NCI-H446 (cell line): Measurements from ENCODE around the gene FAM114A2.
A peak's percentile ranks its signal among the peaks of the same experiment; 100 is the strongest.
"Not testable (repeated sequence)": the region's sequence is repeated elsewhere in the genome, so short reads cannot be mapped to it uniquely, and the experiment has no call there.

Source experiments
- DNase-seq, 2 experiments: peaks; one replicate each; lab custom pipeline; 2025; lab: John Stamatoyannopoulos, UW

FAM114A2 gene

DNA sequence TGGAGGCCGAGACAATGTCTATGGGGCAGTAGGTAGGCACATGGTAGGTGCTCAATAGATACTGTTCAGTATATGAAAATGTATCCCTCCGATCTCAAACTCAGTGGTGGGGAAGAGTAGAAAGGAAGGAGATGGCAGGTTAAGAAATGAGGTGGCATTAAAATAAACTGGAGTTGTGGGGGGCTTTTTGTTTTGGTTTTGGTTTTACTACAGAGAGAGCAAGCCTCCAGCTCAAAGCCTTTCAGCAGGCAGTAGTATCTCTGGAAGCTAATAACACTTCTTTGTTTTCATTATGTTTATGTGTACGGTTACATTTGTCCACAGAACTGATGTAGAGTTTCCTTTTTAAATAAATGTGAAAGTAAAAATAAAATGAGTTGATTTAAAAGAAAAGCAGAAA is 8.6 kb upstream of the FAM114A2 start:
- DNase-seq: no peak

DNA sequence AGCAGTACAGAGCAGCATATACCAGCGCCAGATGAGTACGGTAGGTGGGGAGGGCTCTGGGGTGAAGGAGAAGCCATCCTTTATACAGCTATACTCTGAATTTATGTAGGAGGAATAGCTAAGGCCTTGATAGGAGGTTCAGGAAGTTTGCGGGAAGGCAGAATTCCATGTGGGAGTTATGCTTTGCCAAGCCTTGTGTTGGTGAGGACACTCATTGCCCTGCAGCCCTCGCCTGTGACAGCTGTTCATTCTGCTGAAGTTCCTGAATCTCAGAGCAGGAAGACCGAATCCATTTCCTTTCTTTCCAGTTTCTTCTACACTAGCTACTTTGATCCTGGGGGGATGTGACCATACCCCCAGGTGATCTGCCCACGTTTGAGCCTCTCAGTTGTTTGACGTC is 7.8 kb upstream of the FAM114A2 start:
- no peak for DNase-seq

DNA sequence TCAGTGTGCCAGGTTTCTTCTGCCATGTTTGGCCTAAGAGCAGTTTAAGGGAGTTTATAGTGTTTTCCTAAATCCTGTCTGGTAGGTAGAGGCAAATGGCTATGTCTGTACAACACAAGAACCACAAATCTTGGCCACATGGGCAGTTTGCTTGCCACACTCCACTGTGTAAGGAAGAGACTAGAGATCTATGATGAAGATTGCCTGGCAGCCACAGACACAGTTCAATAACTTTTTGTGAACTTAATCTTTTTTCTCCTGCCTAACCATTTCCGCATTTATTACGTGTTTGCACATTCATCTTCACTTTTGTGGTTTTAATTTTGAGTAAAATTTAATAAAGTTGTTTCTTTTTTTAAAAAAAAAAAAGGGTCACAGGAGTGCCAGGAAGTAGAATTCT is 5.9 kb upstream of the FAM114A2 start:
- DNase-seq: no peak

DNA sequence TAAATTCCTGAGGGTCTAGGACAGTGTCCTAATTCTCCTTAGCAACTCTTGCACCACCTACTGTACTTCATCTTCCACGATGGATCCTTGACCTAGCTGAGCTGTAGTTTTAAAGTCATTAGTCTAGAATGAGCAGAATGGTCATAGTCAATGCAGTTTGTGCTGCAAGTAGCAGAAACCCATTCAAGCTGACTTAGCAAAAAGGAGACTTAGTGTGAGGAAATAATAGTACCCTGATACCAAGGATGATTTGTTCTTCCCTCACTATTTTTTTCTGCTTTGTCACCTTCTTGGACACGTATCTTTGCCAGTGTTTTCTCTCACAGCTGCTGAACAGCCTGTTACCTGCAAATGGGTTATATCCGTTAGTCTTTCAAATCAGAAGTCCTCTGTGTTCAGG is 5.4 kb upstream of the FAM114A2 start:
- DNase-seq: no peak

DNA sequence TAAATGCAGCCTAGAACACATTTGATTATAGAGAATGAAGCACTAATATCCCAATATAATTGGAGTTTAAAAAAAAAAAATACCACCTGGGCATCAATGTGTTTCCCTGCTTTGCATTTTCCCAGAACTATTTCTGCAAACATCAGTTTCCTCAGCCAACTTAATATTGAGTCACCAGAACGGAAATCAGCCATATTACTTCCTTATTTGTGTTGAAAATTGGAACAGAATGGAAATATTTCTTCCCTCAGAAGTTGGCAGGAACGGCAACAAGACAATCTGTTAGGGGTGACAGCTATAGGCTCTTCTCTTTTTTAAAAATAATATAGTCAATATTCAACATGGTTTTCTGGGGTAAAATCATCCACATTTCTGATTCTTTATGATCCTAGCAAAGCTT is 4.1 kb upstream of the FAM114A2 start:
- peak in 1 of 2 experiments; percentile 12 for DNase-seq

DNA sequence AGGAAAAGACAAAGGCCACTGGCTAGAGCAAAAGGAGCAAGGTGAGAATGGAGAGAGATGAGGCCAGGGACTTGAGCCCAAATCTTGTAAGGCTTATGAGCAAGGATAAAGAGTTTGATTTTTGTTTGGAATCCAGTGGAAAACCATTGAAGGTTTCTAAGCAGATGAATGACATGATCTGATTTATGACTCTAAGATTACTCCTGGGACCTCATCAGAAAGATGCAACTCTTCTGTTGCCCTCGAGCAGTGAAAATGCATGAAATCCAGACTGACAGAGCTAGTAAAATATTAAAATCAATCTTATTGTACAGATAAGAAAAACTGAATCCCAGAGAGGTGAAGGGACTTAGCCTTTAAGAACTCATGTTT is 734 bp upstream of the FAM114A2 start:
- no peak for DNase-seq

DNA sequence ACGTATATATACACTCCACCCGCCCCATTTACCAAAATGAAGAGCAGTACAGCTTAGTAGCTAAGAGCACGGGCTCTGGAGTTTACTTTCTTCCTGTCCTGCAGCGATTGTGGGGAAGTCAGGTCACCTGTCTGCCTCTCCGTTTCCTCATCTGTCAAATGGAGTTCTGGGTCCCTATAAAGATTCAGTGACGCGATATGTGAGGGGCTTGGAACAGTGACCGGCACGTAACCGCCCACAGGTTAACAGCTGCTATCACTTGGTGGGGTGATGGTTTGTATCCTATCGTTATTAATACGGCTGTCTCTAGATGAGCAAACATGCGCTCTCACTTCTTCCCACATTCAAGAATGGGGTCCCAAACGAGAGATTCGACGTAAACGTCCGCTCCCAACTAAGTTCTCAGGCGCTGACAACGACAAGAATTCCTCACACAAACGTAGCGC is 426 bp downstream of the FAM114A2 start:
- no peak for DNase-seq

DNA sequence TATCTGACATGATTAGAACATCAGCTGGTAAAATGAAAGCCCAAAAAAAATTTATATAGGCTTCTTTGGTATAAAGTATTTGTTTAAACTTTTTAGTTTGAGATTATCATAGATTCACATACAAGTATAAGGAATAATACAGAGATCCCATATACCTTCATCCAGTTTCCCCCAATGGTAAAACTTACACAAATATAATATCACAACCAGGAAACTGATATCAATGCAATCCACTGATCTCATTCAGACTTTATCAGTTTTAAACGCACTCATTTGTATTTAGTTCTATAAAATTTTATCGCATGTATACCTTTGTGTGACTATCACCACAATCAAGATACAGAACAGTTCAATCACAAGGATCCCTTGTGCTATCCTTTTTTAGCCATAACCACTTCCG is 3.8 kb downstream of the FAM114A2 start:
- no peak for DNase-seq

DNA sequence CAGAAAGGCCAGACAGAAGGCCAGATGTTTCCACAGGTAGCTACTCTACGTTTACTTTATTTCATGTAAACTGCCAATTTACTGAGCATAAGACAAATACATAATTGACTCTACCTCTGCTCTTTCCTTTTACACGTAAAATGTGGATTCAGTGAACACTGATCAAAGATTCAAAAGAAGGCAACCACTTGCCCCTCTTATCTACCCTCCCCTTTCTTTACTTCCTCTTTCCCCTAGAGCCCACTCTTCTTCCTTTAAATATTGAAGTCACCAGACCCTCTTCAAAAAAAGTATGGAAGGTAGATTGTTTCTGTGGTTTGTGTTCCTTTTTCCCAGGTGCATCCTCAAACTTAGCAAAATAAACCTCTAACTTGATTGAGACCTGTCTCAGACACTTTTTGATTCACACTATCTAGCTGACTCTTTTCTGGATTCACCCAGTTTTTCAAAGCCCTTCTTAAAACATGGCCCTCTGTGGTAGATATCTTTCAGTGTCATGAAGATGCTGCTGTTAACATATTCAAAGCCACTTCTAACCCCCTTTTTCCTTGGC is 6.7 kb downstream of the FAM114A2 start:
- DNase-seq: no peak

DNA sequence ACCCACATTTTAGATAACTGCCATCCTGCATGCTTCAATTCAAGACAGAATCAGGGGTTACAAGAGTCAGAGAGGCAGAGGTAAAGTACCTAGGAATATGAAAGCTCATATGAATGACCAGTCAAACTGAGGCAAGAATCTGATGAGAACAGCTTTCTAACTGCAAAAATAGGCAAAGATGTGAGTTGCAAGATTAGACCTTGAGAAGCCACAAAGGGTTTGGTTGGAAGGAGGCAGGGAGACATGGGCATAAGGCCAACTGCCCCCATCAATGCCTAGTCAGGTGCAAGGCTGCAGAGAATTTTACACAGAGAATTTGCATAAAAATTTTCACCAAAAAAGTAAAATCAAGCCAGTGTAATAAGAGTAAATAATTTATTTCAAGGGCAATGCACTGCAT is 12.8 kb downstream of the FAM114A2 start:
- no peak for DNase-seq

DNA sequence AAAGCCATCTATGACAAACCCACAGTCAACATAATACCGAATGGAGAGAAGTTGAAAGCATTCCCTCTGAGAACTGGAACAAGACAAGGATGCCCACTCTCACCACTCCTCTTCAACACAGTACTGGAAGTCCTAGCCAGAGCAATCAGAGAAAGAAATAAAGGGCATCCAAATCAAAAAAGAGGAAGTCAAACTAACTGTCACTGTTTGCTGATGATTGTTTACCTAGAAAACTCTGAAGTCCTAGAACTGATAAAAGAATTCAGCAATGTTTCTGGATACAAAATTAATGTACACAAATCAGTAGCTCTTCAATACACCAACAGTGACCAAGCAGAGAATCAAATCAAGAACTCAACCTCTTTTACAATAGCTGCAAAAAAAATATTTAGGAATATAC is 19.8 kb downstream of the FAM114A2 start:
- DNase-seq: not testable (repeated sequence)

DNA sequence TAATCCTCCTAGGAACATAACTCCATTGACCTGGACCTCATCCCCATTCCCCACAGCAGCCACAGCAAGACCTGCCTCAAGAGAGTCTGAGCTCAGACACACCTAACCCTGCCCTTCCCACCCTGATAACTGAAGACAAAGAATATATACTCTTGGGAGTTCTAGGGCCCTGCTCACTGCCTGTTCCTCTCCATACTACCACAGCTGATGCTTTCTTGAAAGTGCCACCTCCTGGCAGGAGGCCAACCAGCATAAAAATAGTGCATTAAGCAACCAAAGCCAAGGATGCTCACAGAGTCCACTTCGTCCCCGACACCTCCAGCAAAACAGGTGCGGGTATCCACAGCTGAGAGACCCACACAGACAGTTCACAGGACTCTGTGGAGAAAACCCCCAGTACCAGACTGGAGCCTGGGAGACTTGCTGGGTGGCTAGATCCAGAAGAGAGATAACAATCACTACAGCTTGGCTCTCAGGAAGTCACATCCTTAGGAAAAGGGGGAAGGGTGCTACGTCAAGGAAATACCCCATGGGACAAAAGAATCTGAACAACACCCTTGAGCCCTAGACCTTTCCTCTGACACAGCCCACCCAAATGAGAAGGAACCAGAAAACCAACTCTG is 23.5 kb downstream of the FAM114A2 start:
- no peak for DNase-seq

DNA sequence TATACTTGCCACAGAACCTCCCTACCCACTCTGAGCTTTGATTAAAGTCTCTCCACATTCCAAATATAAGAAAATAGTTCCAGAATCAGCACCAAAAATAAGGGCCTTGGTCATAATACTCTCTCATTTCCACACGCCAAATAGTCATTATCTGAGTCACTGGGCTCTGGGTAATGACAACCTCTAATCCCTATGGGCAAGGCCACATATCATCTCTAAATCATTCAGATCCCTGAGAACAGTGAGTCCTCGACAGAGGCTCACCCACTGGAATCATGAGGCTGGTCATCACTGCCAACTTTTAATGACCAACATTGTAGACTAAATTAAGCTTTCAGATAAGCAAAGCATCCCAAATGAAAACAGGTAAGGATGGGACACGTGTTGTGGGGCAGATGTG is 28.1 kb downstream of the FAM114A2 start:
- DNase-seq: no peak

DNA sequence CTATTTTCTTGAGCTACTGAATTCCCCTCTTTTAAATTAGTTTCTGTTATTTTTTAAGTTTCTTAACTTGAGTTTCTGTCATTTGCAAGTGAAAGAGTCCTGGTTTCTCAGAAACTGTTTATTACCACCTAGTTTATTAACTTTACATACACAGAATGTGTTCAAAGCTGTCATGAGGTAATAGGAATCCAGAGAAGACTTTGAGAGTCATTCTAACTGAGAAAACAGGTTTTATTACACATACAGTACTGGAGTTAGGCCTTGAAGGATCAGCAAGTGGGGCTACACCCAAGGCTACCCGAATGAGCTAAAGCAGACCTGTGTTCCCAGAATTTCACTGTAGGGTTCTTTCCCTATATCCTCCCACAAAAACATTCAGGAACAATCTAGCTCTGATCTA is 33.1 kb downstream of the FAM114A2 start:
- DNase-seq: no peak

DNA sequence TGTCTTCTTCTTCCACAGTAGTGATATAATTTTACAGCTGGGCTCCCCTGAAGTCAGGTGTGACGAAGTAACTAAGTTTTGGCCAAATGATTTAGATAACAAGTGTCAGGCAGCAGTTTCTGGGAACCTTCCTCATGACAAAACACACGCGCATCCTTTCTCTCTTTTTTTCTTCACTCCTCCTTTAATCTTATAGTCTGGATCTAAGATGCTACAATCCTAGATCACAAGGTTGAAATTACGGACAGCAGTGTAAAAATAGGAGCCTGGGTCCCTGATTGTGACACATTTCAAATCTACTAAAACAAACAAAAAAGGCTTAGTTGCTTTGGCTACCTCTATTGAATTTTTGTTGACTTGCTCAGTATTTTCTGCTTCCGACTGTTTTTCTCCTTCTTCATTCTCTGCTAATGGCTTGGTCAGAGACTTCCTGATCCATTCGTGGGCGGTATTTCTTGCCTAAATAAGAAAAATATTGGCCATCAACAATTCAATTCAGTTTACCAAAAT is 36.1 kb downstream of the FAM114A2 start:
- no peak for DNase-seq

DNA sequence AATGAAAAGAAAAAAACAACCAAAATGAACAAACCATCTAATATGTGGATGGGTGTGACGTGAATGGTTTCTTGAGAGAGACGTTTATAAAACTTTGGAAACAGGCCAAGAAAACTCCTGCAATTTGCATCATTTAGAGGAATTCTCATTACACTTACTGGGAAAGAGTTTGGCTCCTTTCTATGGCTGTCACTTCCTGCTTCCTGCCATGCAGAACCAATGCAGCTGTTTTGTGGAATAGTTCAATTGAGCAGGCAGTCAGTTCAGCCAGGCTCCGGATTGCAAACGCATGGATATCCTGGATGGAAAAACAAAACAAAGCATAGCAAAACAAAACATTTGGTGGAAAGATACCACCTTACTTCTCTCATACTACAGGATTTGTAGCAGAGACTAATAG is 36.6 kb downstream of the FAM114A2 start:
- no peak for DNase-seq

DNA sequence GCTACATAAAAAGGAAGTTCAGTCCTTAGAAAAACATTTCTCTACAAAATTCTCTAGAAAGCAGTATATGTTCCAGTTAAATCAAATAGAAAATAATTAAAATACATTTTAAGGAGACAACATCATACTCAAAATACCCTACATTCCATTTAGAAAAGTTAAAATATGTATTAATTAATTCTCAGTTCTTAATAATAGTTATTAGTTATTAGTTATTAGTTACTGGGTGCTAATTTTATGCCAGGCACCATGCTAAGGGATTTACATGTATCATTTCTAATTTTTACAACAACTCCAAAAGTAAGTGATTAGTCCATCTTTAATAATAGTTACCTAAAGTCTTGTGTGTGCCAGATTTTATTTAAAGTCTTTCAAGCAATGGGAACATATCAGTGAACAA is 38.0 kb downstream of the FAM114A2 start:
- DNase-seq: no peak

DNA sequence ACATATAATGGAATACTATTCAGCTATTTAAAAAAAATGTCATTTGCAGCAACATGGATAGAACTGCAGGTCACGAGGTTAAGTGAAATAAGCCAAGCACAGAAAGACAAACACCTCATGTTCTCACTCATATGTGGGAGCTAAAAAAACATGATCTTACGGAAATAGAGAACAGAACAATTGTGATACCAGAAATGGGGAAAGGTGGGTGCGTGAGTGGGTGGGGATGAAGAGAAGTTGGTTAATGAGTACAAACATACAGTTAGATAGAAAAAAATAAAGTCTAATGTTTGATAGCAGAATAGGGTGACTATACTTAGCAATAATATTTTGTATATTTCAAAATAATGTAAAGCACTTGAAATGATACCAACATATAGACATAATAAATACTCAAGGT is 38.7 kb downstream of the FAM114A2 start:
- DNase-seq: no peak

DNA sequence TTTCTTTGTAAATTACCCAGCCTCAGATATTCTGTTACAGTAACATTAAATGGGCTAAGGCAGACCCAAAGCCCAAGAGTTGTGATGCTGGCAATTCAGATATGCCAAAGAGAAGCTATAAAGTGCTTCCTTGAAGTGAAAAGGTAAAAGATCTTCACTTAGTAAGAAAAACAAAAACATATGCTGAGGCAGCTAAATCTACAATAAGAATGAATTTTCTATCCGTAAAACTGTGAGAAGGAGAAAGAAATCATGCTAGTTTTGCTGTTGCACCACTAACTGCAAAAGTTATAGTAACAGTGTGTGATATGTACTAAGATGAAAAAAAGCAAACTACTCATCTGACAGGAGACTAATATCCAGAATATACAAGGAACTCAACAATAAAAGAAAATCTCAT is 39.9 kb downstream of the FAM114A2 start:
- no peak for DNase-seq

DNA sequence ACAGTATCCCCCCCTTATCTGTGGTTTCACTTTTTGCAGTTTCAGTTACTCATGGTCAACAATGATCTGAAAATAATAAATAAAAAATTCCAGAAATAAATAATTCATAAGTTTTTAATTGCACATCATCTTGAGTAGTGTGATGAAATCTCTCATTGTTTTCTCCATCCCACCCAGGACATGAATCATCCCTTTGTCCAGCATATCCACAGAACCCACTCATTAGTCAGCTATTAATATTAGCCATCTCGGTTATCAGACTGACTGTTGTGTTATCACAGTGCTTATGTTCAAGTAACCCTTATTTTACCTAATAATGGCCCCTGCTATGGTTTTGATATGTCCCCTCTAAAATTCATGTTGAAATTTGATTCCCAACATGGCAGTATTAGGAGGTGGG is 40.7 kb downstream of the FAM114A2 start:
- DNase-seq: no peak

DNA sequence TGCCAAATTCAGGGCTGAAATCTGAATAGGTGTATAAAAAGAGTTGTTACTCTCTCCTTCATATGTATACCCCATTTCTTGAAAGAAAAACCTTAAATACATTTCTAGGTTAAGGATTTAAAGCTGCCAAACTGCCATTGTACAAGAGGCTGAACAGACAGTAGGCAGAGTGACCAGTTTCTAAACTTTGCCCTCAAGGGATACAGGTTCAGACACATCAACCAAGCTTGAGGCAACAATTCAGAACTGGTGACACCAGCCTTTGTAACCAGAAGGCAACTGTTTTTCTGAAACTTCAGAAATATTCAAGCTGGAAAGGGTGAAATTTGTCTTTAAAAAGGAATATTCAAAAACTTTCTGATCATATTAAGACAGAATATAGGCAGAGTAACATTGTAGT is 47.5 kb downstream of the FAM114A2 start:
- no peak for DNase-seq

DNA sequence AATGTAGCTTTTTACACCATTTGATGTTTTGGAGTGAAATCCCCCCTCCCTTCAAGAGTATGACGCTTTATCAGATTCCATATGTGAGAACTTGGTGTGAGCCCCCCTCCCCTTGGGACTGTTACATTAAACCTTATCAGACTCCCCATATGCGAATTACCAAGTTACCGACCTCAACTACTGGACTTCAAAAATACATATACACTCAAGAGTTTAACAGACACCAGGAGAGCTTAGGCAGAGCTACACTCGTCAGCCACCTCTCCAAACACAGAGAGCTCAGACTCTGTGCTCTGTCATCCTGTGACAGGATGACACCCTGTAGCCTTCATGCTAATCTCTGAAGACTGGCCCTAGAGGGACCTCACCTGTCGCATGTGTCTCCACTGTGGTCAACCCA is 50.2 kb downstream of the FAM114A2 start:
- no peak for DNase-seq

DNA sequence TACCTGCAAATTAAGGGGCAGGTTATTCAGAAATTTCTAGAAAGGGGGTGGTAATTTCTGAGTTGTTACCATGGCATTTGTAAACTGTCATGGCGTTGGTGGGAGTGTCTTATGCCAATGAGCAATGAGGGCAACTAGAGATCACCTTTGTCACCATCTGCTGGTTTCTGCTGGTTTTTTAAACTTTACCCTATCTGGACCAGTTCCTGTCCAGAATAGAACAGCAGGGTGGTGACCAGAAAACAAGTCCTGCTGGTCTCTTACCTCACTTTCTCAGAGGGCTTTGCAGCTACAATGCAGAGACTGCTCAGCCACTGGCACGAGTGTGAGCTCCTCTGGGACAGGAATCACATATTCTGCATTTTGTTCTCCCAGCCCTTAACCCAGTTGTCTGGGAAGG is 51.4 kb downstream of the FAM114A2 start:
- no peak for DNase-seq

DNA sequence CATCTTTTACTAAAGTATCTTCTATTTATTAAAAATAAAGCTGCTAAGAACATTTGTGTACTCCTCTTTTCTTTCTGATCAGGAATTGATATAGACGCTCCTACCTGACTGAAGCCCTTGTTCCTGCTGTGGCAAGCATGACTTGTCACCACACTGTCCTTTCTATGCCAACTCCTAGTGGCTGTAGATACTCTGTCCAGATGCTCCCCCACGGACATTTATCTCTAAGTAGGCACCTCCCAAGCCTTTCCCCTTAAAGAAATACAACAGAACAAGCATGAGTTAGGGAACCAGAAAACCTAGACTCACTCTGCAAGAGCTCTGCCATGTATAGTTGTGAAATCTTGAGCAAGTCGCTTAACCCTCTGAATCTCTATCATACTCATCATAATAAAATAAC is 53.2 kb downstream of the FAM114A2 start:
- DNase-seq: no peak
